GM12801 (cell line): ENCODE results near the gene GMDS.

Experiments
- CTCF ChIP-seq: IDR thresholded peaks from one replicate; pipeline ENCODE4 v1.5.1; 2011; ENCODE audit warnings: control low read depth; ENCODE audit not compliant: insufficient read length; ENCODE audit errors: extremely low read depth

GMDS gene

GRCh38 chr6:1593286-1593957, 652.0 kb downstream of the GMDS start:
- no peak for TF ChIP-seq CTCF

GRCh38 chr6:1592852-1593251, 652.6 kb downstream of the GMDS start:
- TF ChIP-seq CTCF, result no peak

GRCh38 chr6:1591926-1592325, 653.5 kb downstream of the GMDS start:
- TF ChIP-seq CTCF, result no peak

- TF ChIP-seq CTCF, result no peak
Observed at GRCh38 chr6:1591243-1591642, 654.2 kb downstream of the GMDS start.

GRCh38 chr6:1590580-1590979, 654.8 kb downstream of the GMDS start:
- TF ChIP-seq CTCF, result no peak

GRCh38 chr6:1589208-1589607, 656.2 kb downstream of the GMDS start:
- no peak for TF ChIP-seq CTCF

GRCh38 chr6:1587977-1588376, 657.4 kb downstream of the GMDS start:
- TF ChIP-seq CTCF, result no peak
